Mucosa of stomach (tissue), 1 donor: ENCODE measurements around the gene AMPD3.

Experiments
- H3K27me3 ChIP-seq: one replicate; pipeline ENCODE4 v1.7.0; 2013; ENCODE audit warnings: mild to moderate bottlenecking, low read length; ENCODE audit not compliant: control insufficient read depth, insufficient read depth
- H3K36me3 ChIP-seq: one replicate; pipeline ENCODE4 v1.7.0; 2013; ENCODE audit warnings: low read length; ENCODE audit not compliant: control insufficient read depth, insufficient read depth
- H3K4me1 ChIP-seq: one replicate; pipeline ENCODE4 v1.7.0; 2013; ENCODE audit warnings: mild to moderate bottlenecking, low read length; ENCODE audit not compliant: control insufficient read depth, insufficient read depth
- H3K4me3 ChIP-seq: one replicate; pipeline ENCODE4 v1.7.0; 2013; ENCODE audit warnings: low read length
- H3K9ac ChIP-seq: one replicate; pipeline ENCODE4 v1.7.0; 2013; ENCODE audit warnings: mild to moderate bottlenecking, low read length, moderate library complexity
- H3K9me3 ChIP-seq: one replicate; pipeline ENCODE4 v1.7.0; 2013; ENCODE audit warnings: mild to moderate bottlenecking, low read length, moderate library complexity; ENCODE audit not compliant: control insufficient read depth
- donor health status: Pancreatic carcinoma.

AMPD3 gene

DNA sequence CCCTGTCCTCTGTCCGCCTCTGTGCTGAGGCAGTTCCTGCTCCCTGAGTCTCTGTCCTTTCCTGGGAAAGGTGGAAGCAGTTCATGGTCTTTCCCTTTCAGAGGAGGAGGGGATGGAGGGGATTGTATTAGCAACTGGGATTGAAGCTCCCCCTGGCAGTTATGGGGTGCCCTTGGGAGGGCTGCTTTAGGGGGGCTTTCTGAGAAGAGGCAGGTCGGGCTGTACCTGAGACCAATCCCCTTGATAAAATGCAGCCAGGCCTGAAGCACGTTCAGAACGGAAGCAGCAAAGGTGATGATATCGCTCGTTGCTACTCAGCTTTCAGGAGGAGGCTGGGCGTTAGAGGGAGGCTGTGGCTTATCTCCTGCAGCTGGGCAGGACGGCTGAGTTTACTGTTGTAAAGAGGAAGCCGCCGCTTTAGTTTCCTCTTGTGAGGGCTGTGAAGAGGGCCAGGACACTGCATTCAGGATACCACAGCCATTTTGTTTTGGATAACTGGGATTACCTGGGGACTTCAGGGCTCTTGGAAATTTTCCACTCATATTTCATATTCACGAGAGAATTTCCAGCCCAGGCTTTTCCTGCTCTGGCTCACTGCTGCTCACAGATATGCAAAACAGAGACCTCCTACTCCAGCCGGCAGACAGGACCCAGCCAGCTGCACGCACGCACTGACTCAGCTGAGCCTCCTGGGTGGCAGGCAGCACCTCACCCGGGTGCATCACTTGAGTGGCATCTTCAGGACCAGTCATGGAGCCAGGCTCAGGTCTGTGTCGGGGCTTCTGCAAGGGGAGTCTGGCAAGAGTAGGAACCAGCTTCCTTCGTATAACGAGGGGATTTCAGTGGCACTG is 798 bp downstream of the AMPD3 start:
- peak overlapping the region; percentile 58 for H3K9ac ChIP-seq
- no peaks in the 10 kb centered on the region for H3K36me3 ChIP-seq
- H3K4me1 ChIP-seq, result peaks cover 28% of the 10 kb centered on the region
- H3K9me3 ChIP-seq, result no peaks in the 10 kb centered on the region
- no peaks in the 10 kb centered on the region for H3K27me3 ChIP-seq
- H3K4me3 ChIP-seq, result peak overlapping the region; percentile 33

DNA sequence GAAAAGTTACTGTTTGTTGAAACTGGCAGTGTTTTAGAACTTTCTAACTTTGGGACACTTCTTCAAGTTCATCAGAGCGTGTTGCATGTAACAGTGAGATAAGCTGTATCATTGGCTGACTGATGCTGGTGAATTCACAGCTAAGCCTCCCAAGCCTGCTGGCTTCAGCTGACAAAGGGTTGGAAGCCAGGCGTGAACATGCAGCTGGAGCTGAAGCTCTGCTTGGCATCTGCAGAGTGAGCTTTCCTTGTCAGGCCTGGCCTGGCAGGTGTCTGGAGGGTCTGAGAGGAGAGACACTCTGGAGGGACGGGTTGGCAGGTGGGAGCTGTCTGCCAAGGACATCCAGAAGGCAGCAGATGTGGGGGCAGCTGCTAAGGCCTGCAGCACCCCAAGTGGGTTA is 1.5 kb downstream of the AMPD3 start:
- peak overlapping the region; percentile 58 for H3K9ac ChIP-seq
- H3K4me3 ChIP-seq, result no peak overlapping the region
- no peaks in the 10 kb centered on the region for H3K27me3 ChIP-seq
- H3K36me3 ChIP-seq, result no peaks in the 10 kb centered on the region
- no peaks in the 10 kb centered on the region for H3K9me3 ChIP-seq
- H3K4me1 ChIP-seq, result peaks cover 21% of the 10 kb centered on the region

DNA sequence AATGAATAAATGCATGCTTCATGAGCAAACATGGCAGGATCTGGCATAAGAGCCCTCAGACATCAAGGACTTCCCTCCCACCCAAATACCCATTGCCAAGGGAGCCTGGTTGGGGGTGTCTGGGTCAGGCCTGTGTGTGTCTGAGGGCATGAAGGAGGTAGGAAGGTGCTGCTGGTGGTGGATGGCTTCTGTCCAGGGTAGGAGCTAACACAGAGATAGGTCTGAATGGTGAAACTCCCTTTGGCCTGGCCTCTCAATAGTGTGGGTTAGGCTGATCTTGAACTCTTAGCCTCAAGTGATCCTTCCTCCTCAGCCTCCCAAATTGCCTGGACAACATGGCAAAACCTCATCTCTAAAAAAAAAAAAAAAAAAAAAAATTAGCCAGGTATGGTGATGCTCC is 2.8 kb downstream of the AMPD3 start:
- H3K4me3 ChIP-seq, result no peak overlapping the region
- H3K9ac ChIP-seq, result no peak overlapping the region
- H3K4me1 ChIP-seq, result peaks cover 17% of the 10 kb centered on the region
- no peaks in the 10 kb centered on the region for H3K9me3 ChIP-seq
- H3K27me3 ChIP-seq, result no peaks in the 10 kb centered on the region
- H3K36me3 ChIP-seq, result no peaks in the 10 kb centered on the region

DNA sequence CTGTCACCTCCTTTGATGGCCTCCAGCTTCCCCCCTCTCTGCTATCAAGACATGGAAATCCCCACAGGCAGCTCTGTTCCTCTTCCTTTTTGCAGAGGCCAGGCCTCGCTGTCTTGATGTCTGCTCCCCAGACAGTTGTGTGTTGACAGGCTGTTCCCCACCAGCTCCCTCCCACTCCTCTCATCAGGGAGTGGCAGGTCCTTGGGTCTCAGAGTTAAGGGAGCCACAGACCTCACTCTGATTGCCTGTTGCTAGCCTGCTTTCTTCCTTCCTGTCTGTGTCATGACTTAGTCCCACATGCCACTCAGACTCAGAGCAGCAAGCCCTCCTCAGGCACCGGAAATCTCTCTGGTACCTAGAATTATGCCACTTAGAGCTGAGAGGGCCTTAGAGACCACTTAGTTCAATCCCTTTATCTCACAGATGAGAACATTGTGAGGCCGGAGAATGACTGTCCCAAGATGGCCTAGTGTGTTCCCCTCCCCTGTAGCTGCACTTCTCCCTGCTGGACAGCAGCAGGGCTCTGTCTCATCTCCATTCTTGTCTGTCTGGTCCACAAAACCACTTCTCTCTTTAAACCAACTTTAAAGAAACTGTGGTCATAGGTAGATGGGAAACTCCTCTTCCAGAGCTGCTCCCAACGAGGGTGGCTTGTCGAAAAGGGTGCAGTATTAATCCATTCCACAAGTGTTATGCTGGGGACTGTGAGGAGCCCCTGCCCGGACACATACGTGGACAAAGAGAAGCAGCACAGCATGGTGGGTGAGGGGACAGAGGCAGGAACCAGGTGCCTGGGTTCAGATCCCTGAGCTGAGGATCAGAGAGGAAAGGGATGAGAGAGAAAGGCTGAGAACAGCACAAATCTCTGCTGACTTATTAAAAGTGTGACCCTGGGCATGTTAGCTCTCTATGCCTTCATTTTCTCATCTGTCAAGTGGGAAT is 4.2 kb downstream of the AMPD3 start:
- H3K36me3 ChIP-seq, result no peaks in the 10 kb centered on the region
- H3K4me3 ChIP-seq, result no peak overlapping the region
- no peaks in the 10 kb centered on the region for H3K27me3 ChIP-seq
- H3K9ac ChIP-seq, result no peak overlapping the region
- H3K4me1 ChIP-seq, result peaks cover 17% of the 10 kb centered on the region
- H3K9me3 ChIP-seq, result no peaks in the 10 kb centered on the region

DNA sequence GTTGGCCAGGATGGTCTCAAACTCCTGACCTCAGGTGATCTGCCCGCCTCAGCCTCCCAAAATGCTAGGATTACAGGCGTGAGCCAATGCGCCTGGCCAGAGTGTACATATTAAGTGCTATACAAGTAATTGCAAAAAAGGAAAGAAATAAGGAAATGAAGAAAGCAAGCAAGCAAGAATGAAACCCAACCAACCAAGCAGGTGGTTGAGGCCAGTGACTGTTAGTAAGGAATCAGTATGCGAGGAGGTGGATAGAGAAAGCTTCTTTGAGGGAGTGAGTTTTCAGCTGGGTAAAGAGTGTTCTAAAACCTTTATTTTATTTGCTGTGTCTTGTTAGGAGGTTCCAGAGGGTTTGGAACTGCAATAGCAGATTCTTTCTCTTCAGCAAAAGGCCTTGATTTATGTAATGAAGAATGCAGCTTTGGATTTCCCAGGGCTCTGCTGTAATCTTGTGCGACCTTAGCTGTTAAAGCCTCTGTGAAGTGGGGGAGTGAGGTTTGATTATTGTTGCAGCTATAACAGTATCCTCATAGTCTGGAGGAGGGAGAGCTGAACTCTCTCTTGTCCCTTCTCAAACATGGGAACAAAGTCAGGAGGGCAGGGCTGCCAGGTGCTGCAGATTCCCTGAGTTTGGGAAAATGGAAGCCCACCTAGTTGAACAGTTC is 5.7 kb downstream of the AMPD3 start:
- Histone ChIP-seq H3K4me1 (peaks cover 6% of the 10 kb centered on the region), H3K9ac (no peak overlapping the region)

DNA sequence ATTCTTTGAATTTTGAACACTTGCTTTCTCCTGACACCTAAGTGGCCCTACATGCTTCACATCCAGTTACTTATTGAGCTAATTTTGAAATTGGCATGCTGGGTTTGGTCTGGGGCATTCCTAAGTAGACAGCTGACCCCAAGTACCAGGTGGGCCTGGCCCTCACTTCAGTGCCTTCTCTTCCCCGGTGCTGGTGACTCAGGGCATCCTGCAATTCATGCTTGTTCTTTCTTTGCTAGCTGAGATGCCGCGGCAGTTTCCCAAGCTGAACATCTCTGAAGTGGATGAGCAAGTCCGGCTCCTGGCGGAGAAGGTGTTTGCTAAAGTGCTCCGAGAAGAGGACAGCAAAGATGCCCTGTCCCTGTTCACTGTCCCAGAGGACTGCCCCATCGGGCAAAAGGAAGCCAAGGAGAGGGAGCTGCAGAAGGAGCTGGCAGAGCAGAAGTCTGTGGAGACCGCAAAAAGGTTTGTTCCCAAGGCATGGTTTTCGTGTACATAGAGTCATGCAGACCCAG is 6.3 kb downstream of the AMPD3 start:
- H3K36me3 ChIP-seq, result no peaks in the 10 kb centered on the region
- H3K27me3 ChIP-seq, result no peaks in the 10 kb centered on the region
- H3K4me3 ChIP-seq, result no peak overlapping the region
- peaks cover under 1% of the 10 kb centered on the region for H3K4me1 ChIP-seq
- H3K9me3 ChIP-seq, result no peaks in the 10 kb centered on the region
- H3K9ac ChIP-seq, result no peak overlapping the region

More for the DNA sequence above, 5.7 kb downstream of the AMPD3 start:
- Histone ChIP-seq H3K36me3 (no peaks in the 10 kb centered on the region), H3K4me3 (no peak overlapping the region), H3K9me3 (no peaks in the 10 kb centered on the region), H3K27me3 (no peaks in the 10 kb centered on the region)

DNA sequence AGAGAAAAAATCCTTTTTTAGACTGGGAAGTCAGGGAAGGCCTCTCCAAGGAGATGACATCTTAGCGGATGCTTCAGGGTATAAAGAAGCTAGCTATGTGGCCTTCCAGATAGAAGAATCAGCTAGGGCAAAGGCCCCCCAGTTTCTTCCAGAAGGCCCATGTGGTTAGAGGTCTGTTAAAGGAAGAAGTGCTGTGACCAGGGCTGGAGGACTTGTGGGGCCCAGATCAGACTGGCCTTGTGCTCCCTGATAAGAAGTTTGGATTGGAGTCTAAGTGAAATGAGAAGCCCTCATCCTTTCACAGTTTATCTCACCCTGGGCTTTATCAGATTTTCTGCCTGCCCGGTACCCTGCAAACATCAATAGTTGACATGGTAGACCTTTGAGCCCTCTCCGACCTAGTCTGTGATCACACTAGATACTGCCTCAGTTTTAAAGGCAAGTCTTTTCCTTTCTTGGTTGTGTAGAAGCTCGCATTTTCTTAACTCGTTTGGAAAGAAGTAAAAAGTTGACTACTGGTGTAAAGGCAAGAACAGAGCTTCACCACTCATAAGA is 7.8 kb downstream of the AMPD3 start:
- Histone ChIP-seq H3K9ac (no peak overlapping the region), H3K36me3 (no peaks in the 10 kb centered on the region), H3K4me1 (no peaks in the 10 kb centered on the region), H3K4me3 (no peak overlapping the region), H3K27me3 (no peaks in the 10 kb centered on the region), H3K9me3 (no peaks in the 10 kb centered on the region)

DNA sequence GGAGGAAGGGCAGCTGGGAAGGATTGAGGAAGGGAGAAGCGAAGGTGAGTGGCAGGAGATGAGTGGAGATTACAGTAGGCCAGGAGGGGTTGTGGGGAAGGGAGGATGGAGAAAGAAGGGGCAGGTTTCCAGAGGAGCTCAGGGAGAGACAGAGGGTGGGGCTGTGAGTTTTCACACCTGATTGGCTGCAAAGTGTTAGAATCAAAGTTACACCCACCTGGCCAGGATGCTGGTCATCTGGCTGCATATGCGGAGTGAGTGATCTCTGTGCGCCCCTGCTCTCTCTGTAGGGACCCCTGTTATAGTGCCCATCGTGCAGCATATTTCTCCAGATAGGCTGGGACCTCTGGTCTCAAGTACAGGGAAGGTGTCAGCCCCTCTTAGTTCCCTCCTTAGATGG is 18.3 kb downstream of the AMPD3 start:
- H3K36me3 ChIP-seq, result no peaks in the 10 kb centered on the region
- H3K4me3 ChIP-seq, result no peak overlapping the region
- no peaks in the 10 kb centered on the region for H3K27me3 ChIP-seq
- H3K4me1 ChIP-seq, result no peaks in the 10 kb centered on the region
- no peaks in the 10 kb centered on the region for H3K9me3 ChIP-seq
- H3K9ac ChIP-seq, result no peak overlapping the region

DNA sequence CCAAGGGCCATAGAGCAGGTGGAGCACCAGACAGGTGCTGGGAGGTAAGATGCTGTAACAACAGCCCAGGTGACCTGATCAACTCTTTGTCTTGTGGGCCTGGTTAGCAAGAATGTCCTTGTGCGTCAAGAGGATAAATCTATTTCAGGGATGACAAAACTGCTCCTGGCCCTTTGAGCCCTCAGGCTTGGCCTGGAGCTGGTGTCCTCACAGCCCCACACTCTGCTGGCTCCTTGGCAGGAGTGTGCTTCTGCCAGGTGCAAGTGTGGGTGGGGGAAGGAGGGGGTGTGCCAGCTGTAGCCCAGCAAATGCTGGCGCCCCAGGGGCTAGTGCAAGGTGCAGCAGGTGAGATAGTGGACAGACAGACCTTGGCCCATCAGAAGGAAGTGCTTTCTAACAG is 19.5 kb downstream of the AMPD3 start:
- Histone ChIP-seq H3K9ac (no peak overlapping the region), H3K36me3 (no peaks in the 10 kb centered on the region), H3K4me1 (no peaks in the 10 kb centered on the region), H3K9me3 (no peaks in the 10 kb centered on the region), H3K27me3 (no peaks in the 10 kb centered on the region), H3K4me3 (no peak overlapping the region)

DNA sequence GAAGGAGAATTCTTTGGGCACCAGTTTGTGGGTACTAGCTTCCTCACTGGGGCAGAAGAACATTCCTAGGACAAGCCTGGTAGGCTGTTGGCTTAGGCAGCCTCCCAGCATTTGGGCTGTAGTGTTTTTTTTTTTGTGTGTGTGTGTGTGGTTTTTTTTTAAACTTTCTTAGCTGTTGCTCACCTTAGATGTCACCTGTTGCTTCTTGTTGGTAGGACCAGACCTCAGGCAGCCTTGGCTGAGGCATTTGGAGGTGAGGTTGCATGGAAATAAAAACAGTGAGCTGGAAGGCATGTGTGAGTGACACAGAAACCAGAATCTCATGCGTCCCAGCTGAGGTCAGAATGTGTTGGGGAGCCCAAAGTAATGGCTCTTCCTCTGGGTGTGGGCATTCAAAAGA is 21.3 kb downstream of the AMPD3 start:
- Histone ChIP-seq H3K27me3 (no peaks in the 10 kb centered on the region), H3K36me3 (no peaks in the 10 kb centered on the region), H3K4me1 (no peaks in the 10 kb centered on the region), H3K9ac (no peak overlapping the region), H3K4me3 (no peak overlapping the region), H3K9me3 (no peaks in the 10 kb centered on the region)

DNA sequence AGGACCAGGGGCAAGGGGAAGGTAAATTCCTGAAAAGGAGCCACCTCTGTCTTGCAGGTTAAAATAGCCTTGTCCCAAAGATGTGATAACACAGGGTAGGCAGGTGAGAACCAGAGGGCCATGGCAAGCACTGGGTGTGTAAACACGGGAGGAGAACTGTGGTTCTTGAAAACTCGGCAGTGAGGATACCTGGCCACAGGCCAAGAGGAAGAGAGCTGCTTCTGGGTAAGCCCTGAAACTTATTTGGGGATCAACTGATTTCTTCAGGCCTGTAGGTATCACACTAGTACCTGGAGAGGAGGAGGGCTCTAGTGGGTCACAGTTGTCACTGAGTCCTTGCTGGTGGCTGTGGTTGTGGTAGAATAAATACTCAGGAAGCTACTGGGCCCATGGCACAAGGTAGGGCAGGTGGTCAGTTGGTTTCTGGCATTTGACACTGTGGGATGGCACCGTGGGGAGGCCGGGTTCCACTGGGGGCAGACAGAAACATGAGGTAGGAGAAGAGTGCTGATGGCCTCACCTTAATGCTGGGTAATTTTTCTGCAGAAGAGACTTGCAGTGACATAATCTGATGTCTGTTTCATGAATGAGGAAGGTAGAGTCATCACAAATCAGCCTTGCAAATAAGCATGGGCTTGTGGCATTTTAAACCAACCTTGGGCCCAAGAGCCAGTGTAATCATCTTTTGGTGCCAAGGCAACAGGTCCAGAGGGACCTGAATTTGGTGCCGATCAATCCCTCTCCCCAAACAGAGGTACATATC is 22.0 kb downstream of the AMPD3 start:
- Histone ChIP-seq H3K9me3 (no peaks in the 10 kb centered on the region), H3K4me1 (no peaks in the 10 kb centered on the region), H3K9ac (no peak overlapping the region), H3K36me3 (no peaks in the 10 kb centered on the region), H3K4me3 (no peak overlapping the region), H3K27me3 (no peaks in the 10 kb centered on the region)
